ENCODE data around the gene ZNF619. TPM values are rescaled to one million over a fixed set of nuclear protein-coding genes. Genes with fewer than 3 reads are reported as not detected.
A peak's percentile ranks its signal among the peaks of the same experiment; 100 is the strongest.

Gene ZNF619
- polyA plus RNA-seq, 4 donors, result 5.7 to 9.0 (median 7.0) TPM

DNA sequence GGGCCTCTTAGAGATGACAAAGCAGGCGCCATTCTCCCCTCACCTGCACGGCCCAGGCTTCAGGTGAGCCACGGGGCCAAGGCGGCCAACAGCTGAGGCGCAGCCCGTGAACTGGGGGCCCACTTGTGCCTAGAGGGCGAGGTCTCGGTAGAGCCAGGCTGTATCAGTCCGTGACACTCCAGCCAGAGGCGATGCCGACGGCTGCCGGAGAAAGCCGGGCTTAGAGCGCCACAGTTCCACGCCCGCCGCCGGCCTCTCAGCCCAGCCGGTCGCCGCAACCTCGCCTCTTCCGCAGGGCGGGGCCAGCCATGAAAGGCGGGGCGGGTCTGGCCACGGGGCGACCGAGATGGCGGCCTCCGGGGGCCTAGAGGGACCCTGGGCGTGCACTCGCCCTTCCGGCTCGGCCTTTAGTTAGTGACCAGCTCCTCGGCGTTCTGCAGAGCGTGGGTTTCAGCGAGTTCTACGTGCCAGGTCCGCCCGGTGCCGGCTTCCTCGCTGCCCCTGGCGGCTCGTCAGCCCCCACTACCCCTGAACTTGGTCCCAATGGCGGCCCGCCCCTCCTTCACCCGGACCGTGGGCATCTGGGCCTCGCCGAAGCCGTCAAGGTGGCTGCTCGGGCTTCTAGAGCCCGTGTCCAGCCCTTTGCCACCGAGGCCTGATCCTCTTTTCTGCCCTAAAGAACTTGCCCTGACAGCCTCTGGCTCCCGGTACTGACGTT, 47.8 kb downstream of the ZNF619 start, which contains the start of gene ZNF621:
Gene ZNF621, plus strand, starts transcription at position 393 of the 718 bp plus-strand sequence. CDS start 881 bp downstream, outside the sequence.
- peak in 3 of 4 donors; percentile 66 to 75 (median 66) for DNase-seq (ENCODE audit: low read depth in 4 of 4, low spot score in 3 of 4)

GRCh38 chr3:40528426-40528825, 51.5 kb downstream of the ZNF619 start:
- DNase-seq (ENCODE audit: low read depth in 4 of 4, low spot score in 3 of 4), result no peak

GRCh38 chr3:40532252-40532651, 55.3 kb downstream of the ZNF619 start:
- DNase-seq (ENCODE audit: low read depth in 4 of 4, low spot score in 3 of 4), result no peak

GRCh38 chr3:40534283-40534682, 57.4 kb downstream of the ZNF619 start:
- DNase-seq (ENCODE audit: low read depth in 4 of 4, low spot score in 3 of 4), result no peak

Other genes with a start within 250 kb of the ZNF619 start
- 100 to 1,000 TPM; 105 to 139 (median 124) TPM for gene EIF1B, start 167.4 kb upstream of the ZNF619 start, polyA plus RNA-seq (ENCODE audit: insufficient read length in 4 of 4)
- gene ENTPD3, start 89.9 kb upstream of the ZNF619 start, polyA plus RNA-seq (ENCODE audit: insufficient read length in 4 of 4), result 1 to 10 TPM; 2.1 to 5.7 (median 2.7) TPM
- 1,000 to 10,000 TPM; 1,655 to 1,981 (median 1,703) TPM for gene RPL14, start 19.8 kb upstream of the ZNF619 start, polyA plus RNA-seq (ENCODE audit: insufficient read length in 4 of 4)
- gene ZNF620, start 28.9 kb downstream of the ZNF619 start, polyA plus RNA-seq (ENCODE audit: insufficient read length in 4 of 4), result 10 to 100 TPM in 3 of 4 donors, 1 to 10 TPM in 1; 3.5 to 11.6 (median 11.2) TPM
- gene ZNF621, start 47.8 kb downstream of the ZNF619 start, polyA plus RNA-seq (ENCODE audit: insufficient read length in 4 of 4), result 10 to 100 TPM; 19.1 to 31.4 (median 29.5) TPM

Measured in left renal pelvis (tissue), 4 donors.